ENCODE measurements around the gene LILRB5.

- TF ChIP-seq, protein P1, sequence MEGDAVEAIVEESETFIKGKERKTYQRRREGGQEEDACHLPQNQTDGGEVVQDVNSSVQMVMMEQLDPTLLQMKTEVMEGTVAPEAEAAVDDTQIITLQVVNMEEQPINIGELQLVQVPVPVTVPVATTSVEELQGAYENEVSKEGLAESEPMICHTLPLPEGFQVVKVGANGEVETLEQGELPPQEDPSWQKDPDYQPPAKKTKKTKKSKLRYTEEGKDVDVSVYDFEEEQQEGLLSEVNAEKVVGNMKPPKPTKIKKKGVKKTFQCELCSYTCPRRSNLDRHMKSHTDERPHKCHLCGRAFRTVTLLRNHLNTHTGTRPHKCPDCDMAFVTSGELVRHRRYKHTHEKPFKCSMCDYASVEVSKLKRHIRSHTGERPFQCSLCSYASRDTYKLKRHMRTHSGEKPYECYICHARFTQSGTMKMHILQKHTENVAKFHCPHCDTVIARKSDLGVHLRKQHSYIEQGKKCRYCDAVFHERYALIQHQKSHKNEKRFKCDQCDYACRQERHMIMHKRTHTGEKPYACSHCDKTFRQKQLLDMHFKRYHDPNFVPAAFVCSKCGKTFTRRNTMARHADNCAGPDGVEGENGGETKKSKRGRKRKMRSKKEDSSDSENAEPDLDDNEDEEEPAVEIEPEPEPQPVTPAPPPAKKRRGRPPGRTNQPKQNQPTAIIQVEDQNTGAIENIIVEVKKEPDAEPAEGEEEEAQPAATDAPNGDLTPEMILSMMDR (IDR thresholded peaks at IDR 0.05) = no peak
- TF ChIP-seq EZH2 (IDR thresholded peaks at IDR 0.05; ENCODE audit: borderline replicate concordance, insufficient read depth, low read depth, low read length, poor library complexity, severe bottlenecking) = no peak
Observed at GRCh38 chr19:54279406-54279962, 22.4 kb upstream of the LILRB5 start.

Measured in B cell (primary cell).